Inflammatory macrophage treated with lipopolysaccharide for 4 hours (primary cell): ENCODE measurements around the gene TASOR.

Experiments
- DNase-seq: peaks from one replicate; pipeline ENCODE4 v3.0.0-alpha.2; 2020

The TASOR gene

GRCh38 chr3:56681984-56682461 is 1.0 kb downstream of the TASOR start:
- no peak for DNase-seq

GRCh38 chr3:56680054-56680580 is 2.9 kb downstream of the TASOR start:
- peak; percentile 56 for DNase-seq

- no peak for DNase-seq
Observed at GRCh38 chr3:56677286-56677685, 5.8 kb downstream of the TASOR start.

GRCh38 chr3:56673781-56674457 is 9.1 kb downstream of the TASOR start:
- no peak for DNase-seq

GRCh38 chr3:56667973-56668579 is 15.0 kb downstream of the TASOR start:
- DNase-seq, result no peak

- DNase-seq, result no peak
Observed at GRCh38 chr3:56664823-56665222, 18.2 kb downstream of the TASOR start.

- DNase-seq, result peak; percentile 13
Observed at GRCh38 chr3:56655709-56656108, 27.4 kb downstream of the TASOR start.

- no peak for DNase-seq
Observed at GRCh38 chr3:56654460-56654859, 28.6 kb downstream of the TASOR start.

- no peak for DNase-seq
Observed at GRCh38 chr3:56645407-56645806, 37.7 kb downstream of the TASOR start.

- no peak for DNase-seq
Observed at GRCh38 chr3:56633602-56634535, 49.2 kb downstream of the TASOR start.
